Measurements from ENCODE around the gene GGPS1.

DNA sequence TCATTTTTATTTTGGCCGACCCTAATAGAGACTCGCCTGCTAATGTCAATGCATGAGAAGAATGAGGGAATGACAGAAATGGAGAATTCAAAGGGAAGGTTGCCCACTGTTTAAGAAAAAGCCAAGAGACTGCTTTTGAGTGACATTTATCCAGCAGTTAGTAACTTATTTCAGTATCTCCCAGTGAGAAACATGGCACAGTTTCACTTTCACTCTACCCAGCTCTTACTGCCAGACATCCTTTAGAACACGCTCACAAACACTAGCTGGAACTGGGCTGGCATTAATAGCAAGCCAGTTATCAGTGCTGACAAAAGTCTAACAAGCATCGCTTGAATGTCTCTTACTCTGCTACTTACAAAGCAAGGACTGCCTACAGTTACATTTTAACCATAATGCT is 8.5 kb downstream of the GGPS1 start:
- TF ChIP-seq POLR2A (IDR thresholded peaks at IDR 0.05), result no peak
- TF ChIP-seq, protein P1, sequence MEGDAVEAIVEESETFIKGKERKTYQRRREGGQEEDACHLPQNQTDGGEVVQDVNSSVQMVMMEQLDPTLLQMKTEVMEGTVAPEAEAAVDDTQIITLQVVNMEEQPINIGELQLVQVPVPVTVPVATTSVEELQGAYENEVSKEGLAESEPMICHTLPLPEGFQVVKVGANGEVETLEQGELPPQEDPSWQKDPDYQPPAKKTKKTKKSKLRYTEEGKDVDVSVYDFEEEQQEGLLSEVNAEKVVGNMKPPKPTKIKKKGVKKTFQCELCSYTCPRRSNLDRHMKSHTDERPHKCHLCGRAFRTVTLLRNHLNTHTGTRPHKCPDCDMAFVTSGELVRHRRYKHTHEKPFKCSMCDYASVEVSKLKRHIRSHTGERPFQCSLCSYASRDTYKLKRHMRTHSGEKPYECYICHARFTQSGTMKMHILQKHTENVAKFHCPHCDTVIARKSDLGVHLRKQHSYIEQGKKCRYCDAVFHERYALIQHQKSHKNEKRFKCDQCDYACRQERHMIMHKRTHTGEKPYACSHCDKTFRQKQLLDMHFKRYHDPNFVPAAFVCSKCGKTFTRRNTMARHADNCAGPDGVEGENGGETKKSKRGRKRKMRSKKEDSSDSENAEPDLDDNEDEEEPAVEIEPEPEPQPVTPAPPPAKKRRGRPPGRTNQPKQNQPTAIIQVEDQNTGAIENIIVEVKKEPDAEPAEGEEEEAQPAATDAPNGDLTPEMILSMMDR (IDR thresholded peaks at IDR 0.05), result no peak
